ENCODE results near the gene ENDOD1. TPM values are rescaled to one million over a fixed set of nuclear protein-coding genes. Genes with fewer than 3 reads are reported as not detected.
A peak's percentile ranks its signal among the peaks of the same experiment; 100 is the strongest.

ENDOD1 gene
- total RNA-seq, 1 experiment from 2014 or later = 0.87 TPM

DNA sequence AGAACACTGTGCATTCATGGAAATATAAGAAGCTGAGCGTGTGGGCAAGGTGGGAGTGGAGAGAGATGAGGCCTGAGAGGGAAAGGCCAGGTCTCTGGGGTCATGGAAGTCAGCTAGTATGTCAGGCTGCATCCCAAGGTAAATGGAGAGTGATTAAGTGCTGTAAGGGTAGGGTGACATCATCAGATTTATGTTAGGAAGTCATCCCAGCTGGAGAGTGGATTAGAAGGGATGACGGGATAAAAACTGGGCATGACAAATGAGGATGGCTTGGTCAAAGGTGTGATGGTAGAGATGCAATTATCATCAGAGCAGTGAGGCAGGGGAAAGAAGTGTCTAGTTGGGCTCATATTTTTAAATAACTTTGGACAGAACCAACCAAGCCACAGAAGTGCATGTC is 3.5 kb upstream of the ENDOD1 start:
- H3K18ac ChIP-seq (ENCODE audit: insufficient read length, low read depth, low read length) = no peak overlapping the region
- no peak overlapping the region for H2BK12ac ChIP-seq (ENCODE audit: insufficient read length, low read depth, low read length)
- H2AK5ac ChIP-seq (ENCODE audit: insufficient read length, low read length) = no peak overlapping the region
- peak overlapping the region in 1 of 3 experiments; percentile 53; a peak in 2 of 7 replicates for H3K27ac Mint-ChIP-seq
- H2BK15ac ChIP-seq (ENCODE audit: low read depth, low read length) = no peak overlapping the region
- TF ChIP-seq, protein P1, sequence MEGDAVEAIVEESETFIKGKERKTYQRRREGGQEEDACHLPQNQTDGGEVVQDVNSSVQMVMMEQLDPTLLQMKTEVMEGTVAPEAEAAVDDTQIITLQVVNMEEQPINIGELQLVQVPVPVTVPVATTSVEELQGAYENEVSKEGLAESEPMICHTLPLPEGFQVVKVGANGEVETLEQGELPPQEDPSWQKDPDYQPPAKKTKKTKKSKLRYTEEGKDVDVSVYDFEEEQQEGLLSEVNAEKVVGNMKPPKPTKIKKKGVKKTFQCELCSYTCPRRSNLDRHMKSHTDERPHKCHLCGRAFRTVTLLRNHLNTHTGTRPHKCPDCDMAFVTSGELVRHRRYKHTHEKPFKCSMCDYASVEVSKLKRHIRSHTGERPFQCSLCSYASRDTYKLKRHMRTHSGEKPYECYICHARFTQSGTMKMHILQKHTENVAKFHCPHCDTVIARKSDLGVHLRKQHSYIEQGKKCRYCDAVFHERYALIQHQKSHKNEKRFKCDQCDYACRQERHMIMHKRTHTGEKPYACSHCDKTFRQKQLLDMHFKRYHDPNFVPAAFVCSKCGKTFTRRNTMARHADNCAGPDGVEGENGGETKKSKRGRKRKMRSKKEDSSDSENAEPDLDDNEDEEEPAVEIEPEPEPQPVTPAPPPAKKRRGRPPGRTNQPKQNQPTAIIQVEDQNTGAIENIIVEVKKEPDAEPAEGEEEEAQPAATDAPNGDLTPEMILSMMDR (conservative IDR thresholded peaks at IDR 0.05) = no peak
- H3K23me2 ChIP-seq (ENCODE audit: insufficient read length, low read depth, low read length, poor library complexity, severe bottlenecking) = peaks cover 8% of the 10 kb centered on the region
- H4K20me1 ChIP-seq (ENCODE audit: control insufficient read depth, insufficient read depth, insufficient read length) = no peaks in the 10 kb centered on the region
- no peak overlapping the region for H3K27ac ChIP-seq (ENCODE audit: insufficient read length, low read depth, low read length)
- peaks cover 22 to 24% of the 10 kb centered on the region in 2 experiments for H3K4me1 Mint-ChIP-seq
- no peak overlapping the region for H3K9ac ChIP-seq (ENCODE audit: extremely low read depth, insufficient read length, low read length)
- H3K9me3 ChIP-seq (ENCODE audit: control insufficient read depth, low read depth, low read length) = no peaks in the 10 kb centered on the region
- no peak overlapping the region for H2AFZ ChIP-seq (ENCODE audit: low read length)
- no peak overlapping the region for H4K8ac ChIP-seq (replicated peaks; ENCODE audit: insufficient read length, low read depth, low read length)
- H4K5ac ChIP-seq (ENCODE audit: insufficient read length, low read depth, low read length) = no peak overlapping the region
- DNase-seq = no peak
- no peak overlapping the region for H3T11ph ChIP-seq (ENCODE audit: low read length)
- no peaks in the 10 kb centered on the region for H3K9me3 Mint-ChIP-seq
- no peak overlapping the region for H3K4ac ChIP-seq (ENCODE audit: low read depth, low read length)
- no peak overlapping the region for H3K4me3 Mint-ChIP-seq
- H2BK5ac ChIP-seq (ENCODE audit: insufficient read length, low read length) = no peak overlapping the region
- no peaks in the 10 kb centered on the region for H3K79me2 ChIP-seq (ENCODE audit: insufficient read depth, low read length)
- H3K23ac ChIP-seq (ENCODE audit: insufficient read length, low read depth, low read length) = no peak overlapping the region
- H4K91ac ChIP-seq (ENCODE audit: insufficient read length, low read depth, low read length) = no peak overlapping the region
- H2BK120ac ChIP-seq (ENCODE audit: low read depth, low read length, poor library complexity, severe bottlenecking) = no peak overlapping the region
- peaks cover 3% of the 10 kb centered on the region; the same call in 1 of the 2 replicates for H3K4me1 ChIP-seq (ENCODE audit: insufficient read depth, low read length)
- H3K27me3 ChIP-seq (ENCODE audit: insufficient read depth, low read length) = peaks cover 8% of the 10 kb centered on the region; the same call in 1 of the 2 replicates
- peaks cover 53% of the 10 kb centered on the region for H3K27me3 Mint-ChIP-seq (ENCODE audit: low read depth)
- H2BK20ac ChIP-seq (ENCODE audit: low read depth, low read length, poor library complexity, severe bottlenecking) = no peak overlapping the region
- WGBS (ENCODE audit: extremely low coverage, insufficient read length, low lambda C conversion rate) = no CpG with 5 or more reads among the region's 2 CpGs
- no peak overlapping the region for H3K56ac ChIP-seq (ENCODE audit: insufficient read length, low read depth, low read length)
- H3K4me2 ChIP-seq (ENCODE audit: insufficient read depth, insufficient read length, low read length) = no peak overlapping the region
- no peaks in the 10 kb centered on the region for H3K79me1 ChIP-seq (ENCODE audit: insufficient read depth, low read depth, low read length, poor library complexity, severe bottlenecking)
- H3K14ac ChIP-seq (ENCODE audit: insufficient read depth, low read length) = no peak overlapping the region
- no peaks in the 10 kb centered on the region; a peak in 1 of 7 replicates for H3K36me3 Mint-ChIP-seq (ENCODE audit: insufficient read depth in 1 of 3, low read depth in 3 of 3)

All from H9 (cell line).